GM12878 (cell line): ENCODE results near the gene ADSL. TPM values are rescaled to one million over a fixed set of nuclear protein-coding genes. Genes with fewer than 3 reads are reported as not detected.

Experiments
- ATAC-seq: fragments of 200-7000 bp; cut with Tn5 transposase; 3 replicates; pipeline ENCODE4 v1.9.1; 2020; ENCODE audit warnings: mild to moderate bottlenecking, moderate library complexity
- BruUV-seq: library from RNA; stranded (reverse); fragments of 400-500 nt; replicated peaks from 2 replicates; lab custom pipeline; 2021; lab: Mats Ljungman, UMichigan
- CTCF ChIA-PET: fragments of 300-600 bp; sonication (Branson Sonifier 250); formaldehyde crosslinking; extraction: SDS; loops from one replicate; lab custom pipeline; 2021; ENCODE audit warnings: inconsistent platforms; lab: Yijun Ruan, JAX
- POLR2A ChIA-PET: fragments of 350-600 bp; formaldehyde crosslinking; extraction: SDS; loops from one replicate; lab custom pipeline; 2021; ENCODE audit warnings: inconsistent platforms; lab: Charles Lee
- RAD21 ChIA-PET: fragments of 300-600 bp; sonication (Branson Sonifier 250); formaldehyde crosslinking; loops from one replicate; lab custom pipeline; 2023; ENCODE audit warnings: antibody characterized with exemption; ENCODE audit not compliant: unreplicated experiment; lab: Charles Lee
- SMC1A ChIA-PET: fragments of 300-600 bp; sonication (Branson Sonifier 250); formaldehyde crosslinking; loops from one replicate; lab custom pipeline; 2023; ENCODE audit not compliant: unreplicated experiment, uncharacterized antibody; lab: Charles Lee
- DNase-seq: peaks from one replicate; pipeline ENCODE4 v3.0.0-alpha.2; 2011; ENCODE audit warnings: low read depth, low spot score
- FAIRE-seq: peaks from 3 replicates; lab custom pipeline; 2011; peaks lifted over from hg19 to GRCh38; lab: Jason Lieb, UNC
- H2AFZ ChIP-seq: 2 replicates; pipeline ENCODE4 v1.6.0; 2011; ENCODE audit warnings: low read depth, low read length, control low read depth; ENCODE audit not compliant: control insufficient read depth
- H3K27ac ChIP-seq: 2 replicates; pipeline ENCODE4 v1.5.1; 2011; ENCODE audit warnings: control low read depth; ENCODE audit not compliant: control insufficient read depth, insufficient read depth
- H3K27me3 ChIP-seq, 2 experiments: replicated peaks in 1 of 2; 2 replicates each; pipeline versions ENCODE4 v1.6.0 to v1.6.1; 2011; ENCODE audit warnings: low read length in 1 of 2; ENCODE audit not compliant: control insufficient read depth in 2 of 2, insufficient read depth in 2 of 2
- H3K36me3 ChIP-seq, 2 experiments: 2 replicates each; pipeline ENCODE4 v1.5.1; 2011; ENCODE audit warnings: low read length in 1 of 2; ENCODE audit not compliant: control insufficient read depth in 2 of 2, insufficient read depth in 2 of 2
- H3K4me1 ChIP-seq: 2 replicates; pipeline ENCODE4 v1.6.1; 2011; ENCODE audit warnings: mild to moderate bottlenecking, low read length, moderate library complexity, mixed read lengths; ENCODE audit not compliant: control insufficient read depth, insufficient read depth
- H3K4me2 ChIP-seq: 2 replicates; pipeline ENCODE4 v1.6.0; 2011; ENCODE audit warnings: control low read depth; ENCODE audit not compliant: control insufficient read depth, insufficient read depth
- H3K4me3 ChIP-seq: fragments of 200-600 bp; sonication (generic); 2 replicates; pipeline ENCODE4 v1.5.1; 2016
- H3K79me2 ChIP-seq: 2 replicates; pipeline ENCODE4 v1.6.0; 2011; ENCODE audit warnings: low read length; ENCODE audit not compliant: control insufficient read depth, insufficient read depth
- H3K9ac ChIP-seq: 2 replicates; pipeline ENCODE4 v1.8.0; 2011; ENCODE audit warnings: low read length, control low read depth, mixed read lengths; ENCODE audit not compliant: control insufficient read depth, insufficient read depth
- H3K9me3 ChIP-seq: replicated peaks from 3 replicates; pipeline ENCODE4 v1.5.1; 2011; ENCODE audit warnings: mild to moderate bottlenecking, low read length; ENCODE audit not compliant: control insufficient read depth, insufficient read depth
- H4K20me1 ChIP-seq: 2 replicates; pipeline ENCODE4 v1.6.0; 2011; ENCODE audit not compliant: control insufficient read depth, insufficient read depth
- IKZF2 ChIP-seq, 2 experiments: fragments of 450-650 bp; IDR thresholded peaks; 2 replicates each; pipeline ENCODE4 v1.6.1; 2017; ENCODE audit warnings: mild to moderate bottlenecking in 2 of 2, moderate library complexity in 2 of 2
- NR2C1 ChIP-seq: fragments of 450-650 bp; IDR thresholded peaks from 2 replicates; pipeline ENCODE4 v1.6.1; 2017; ENCODE audit warnings: antibody characterized with exemption, mild to moderate bottlenecking, moderate library complexity
- POLR2A ChIP-seq: IDR thresholded peaks from 2 replicates; pipeline ENCODE4 v1.6.1; 2011; ENCODE audit warnings: low read depth, mild to moderate bottlenecking, low read length
- SREBF1 ChIP-seq: IDR thresholded peaks from 2 replicates; pipeline ENCODE4 v1.6.1; 2012; ENCODE audit warnings: mild to moderate bottlenecking, low read length
- ZBED1 ChIP-seq: IDR thresholded peaks from 2 replicates; pipeline ENCODE4 v1.6.1; 2016; ENCODE audit warnings: borderline replicate concordance
- ZNF687 ChIP-seq: fragments of 450-650 bp; IDR thresholded peaks from 2 replicates; pipeline ENCODE4 v1.6.1; 2017; ENCODE audit warnings: mild to moderate bottlenecking, moderate library complexity
- WGBS: methylation state at CpG from one replicate; pipeline ENCODE4 v1.1.6; 2016; ENCODE audit warnings: low lambda C conversion rate; ENCODE audit not compliant: insufficient replicate concordance, insufficient coverage; ENCODE audit errors: missing lambda C conversion rate; 5-methylcytosine and 5-hydroxymethylcytosine counted together
- in situ Hi-C: fragments of 300-500 bp; cut with MboI; formaldehyde crosslinking; loops from 9 replicates; pipeline ENCODE4 v1.14.3; 2018; ENCODE audit warnings: mixed read lengths
- intact Hi-C: fragments of 100-400 bp; cut with micrococcal nuclease; formaldehyde crosslinking; loops from one replicate; pipeline ENCODE4 v1.14.2; 2022; ENCODE audit not compliant: unreplicated experiment
- polyA plus RNA-seq, 11 experiments: library from polyadenylated mRNA; depleted of rRNA in 4 of 11; unstranded in 6 of 11; stranded (reverse) in 5 of 11; fragments of >200 nt; fragmentation: Nextera tagmentation in 4 of 11; fragmentation: Illumina TruSeq in 1 of 11; extraction: Ambion mirVana in 4 of 11; extraction: Trizol in 1 of 11; gene quantifications; 1 replicate in 1 of 11; 2 replicates in 10 of 11; pipeline versions ENCODE4 v1.2.1 to v1.2.3, GENCODE V29; 2011 to 2016; ENCODE audit warnings: inconsistent platforms in 2 of 11, missing spikeins in 2 of 11, low read depth in 1 of 11
- total RNA-seq, 4 experiments: library from RNA; depleted of rRNA in 3 of 4; stranded (reverse); fragments of >200 nt in 3 of 4; fragmentation: Illumina TruSeq in 1 of 4; extraction: Trizol in 1 of 4; gene quantifications; 2 replicates each; pipeline versions ENCODE4 v1.2.1 to v1.2.3, GENCODE V29; 2013 to 2021
- TF ChIP-seq, protein P1 (sequence below): IDR thresholded peaks from 2 replicates; pipeline ENCODE4 v1.6.1; 2012; ENCODE audit warnings: mild to moderate bottlenecking, low read depth, low read length

ADSL gene
- total and polyA plus RNA-seq, 10 of the 15 experiments (the other 5 are each of a cell fraction or from before 2014, with no cell fraction given) = 126 to 313 (median 143) TPM

GRCh38 chr22:40322021-40322420, 24.3 kb upstream of the ADSL start:
- 84% methylated on average over 5 of the region's 5 CpGs for WGBS
- no peaks in the 10 kb centered on the region for H3K27me3 ChIP-seq
- CTCF ChIA-PET = no interaction called here
- FAIRE-seq (no peak), ATAC-seq (no peak), DNase-seq (no peak)
- TF ChIP-seq, protein P1, sequence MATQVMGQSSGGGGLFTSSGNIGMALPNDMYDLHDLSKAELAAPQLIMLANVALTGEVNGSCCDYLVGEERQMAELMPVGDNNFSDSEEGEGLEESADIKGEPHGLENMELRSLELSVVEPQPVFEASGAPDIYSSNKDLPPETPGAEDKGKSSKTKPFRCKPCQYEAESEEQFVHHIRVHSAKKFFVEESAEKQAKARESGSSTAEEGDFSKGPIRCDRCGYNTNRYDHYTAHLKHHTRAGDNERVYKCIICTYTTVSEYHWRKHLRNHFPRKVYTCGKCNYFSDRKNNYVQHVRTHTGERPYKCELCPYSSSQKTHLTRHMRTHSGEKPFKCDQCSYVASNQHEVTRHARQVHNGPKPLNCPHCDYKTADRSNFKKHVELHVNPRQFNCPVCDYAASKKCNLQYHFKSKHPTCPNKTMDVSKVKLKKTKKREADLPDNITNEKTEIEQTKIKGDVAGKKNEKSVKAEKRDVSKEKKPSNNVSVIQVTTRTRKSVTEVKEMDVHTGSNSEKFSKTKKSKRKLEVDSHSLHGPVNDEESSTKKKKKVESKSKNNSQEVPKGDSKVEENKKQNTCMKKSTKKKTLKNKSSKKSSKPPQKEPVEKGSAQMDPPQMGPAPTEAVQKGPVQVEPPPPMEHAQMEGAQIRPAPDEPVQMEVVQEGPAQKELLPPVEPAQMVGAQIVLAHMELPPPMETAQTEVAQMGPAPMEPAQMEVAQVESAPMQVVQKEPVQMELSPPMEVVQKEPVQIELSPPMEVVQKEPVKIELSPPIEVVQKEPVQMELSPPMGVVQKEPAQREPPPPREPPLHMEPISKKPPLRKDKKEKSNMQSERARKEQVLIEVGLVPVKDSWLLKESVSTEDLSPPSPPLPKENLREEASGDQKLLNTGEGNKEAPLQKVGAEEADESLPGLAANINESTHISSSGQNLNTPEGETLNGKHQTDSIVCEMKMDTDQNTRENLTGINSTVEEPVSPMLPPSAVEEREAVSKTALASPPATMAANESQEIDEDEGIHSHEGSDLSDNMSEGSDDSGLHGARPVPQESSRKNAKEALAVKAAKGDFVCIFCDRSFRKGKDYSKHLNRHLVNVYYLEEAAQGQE = no peak
- TF ChIP-seq POLR2A = 0 out of 2 replicates have a peak, but pooled peaks have one; percentile 27
- H3K27ac ChIP-seq = no peak overlapping the region
- no peak overlapping the region for H2AFZ ChIP-seq
- BruUV-seq = no TSS peak
- no peak overlapping the region for H3K4me3 ChIP-seq
- SMC1A ChIA-PET = no interaction called here
- in situ Hi-C loops = no loop called here
- POLR2A ChIA-PET = interaction anchor here (0.6 kb wide), 1 partner anchor 121 kb away, joined by 3 read pairs; no protein-coding TSS in a partner anchor
- H3K36me3 ChIP-seq = peaks cover 6 to 9% of the 10 kb centered on the region in 2 experiments
- H3K4me1 ChIP-seq = no peaks in the 10 kb centered on the region
- RAD21 ChIA-PET = interaction anchor here (1.5 kb wide), 1 partner anchor 26 kb away, joined by 4 read pairs; no protein-coding TSS in a partner anchor
- H3K79me2 ChIP-seq = no peaks in the 10 kb centered on the region
- no peak overlapping the region for H3K9ac ChIP-seq
- H4K20me1 ChIP-seq = no peaks in the 10 kb centered on the region
- intact Hi-C loops = no loop called here
- no peaks in the 10 kb centered on the region for H3K9me3 ChIP-seq
- no peak overlapping the region for H3K4me2 ChIP-seq

DNA sequence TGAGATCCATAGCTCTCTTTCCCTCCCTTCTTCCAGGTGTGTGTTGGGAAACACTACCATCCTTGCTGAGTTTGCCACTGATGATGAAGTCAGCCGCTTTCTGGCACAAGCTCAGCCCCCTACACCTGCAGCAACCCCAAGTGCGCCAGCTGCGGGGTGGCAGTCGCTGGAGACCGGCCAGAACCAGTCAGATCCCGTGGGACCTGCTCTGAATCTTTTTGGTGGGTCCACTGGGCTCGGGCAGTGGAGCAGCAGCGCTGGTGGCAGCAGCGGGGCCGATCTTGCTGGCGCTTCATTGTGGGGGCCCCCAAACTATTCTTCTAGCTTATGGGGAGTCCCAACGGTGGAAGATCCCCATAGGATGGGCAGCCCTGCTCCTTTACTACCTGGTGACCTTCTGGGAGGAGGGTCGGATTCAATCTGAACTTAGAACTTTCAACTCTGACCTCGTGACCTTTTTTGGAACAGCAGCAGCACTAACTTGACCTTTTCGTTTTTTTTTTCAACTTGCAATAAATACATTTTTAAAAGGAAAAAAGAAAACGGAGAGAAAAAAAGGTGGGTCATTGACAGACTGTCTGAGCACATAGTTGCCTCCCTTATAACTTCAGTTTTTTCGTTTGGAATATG, 23.4 kb upstream of the ADSL start:
- intact Hi-C loops = no loop called here
- CTCF ChIA-PET = no interaction called here
- H3K9ac ChIP-seq = no peak overlapping the region
- no peaks in the 10 kb centered on the region for H3K27me3 ChIP-seq
- no peak overlapping the region for H2AFZ ChIP-seq
- TF ChIP-seq ZBED1 (no peak), NR2C1 (0 out of 2 replicates have a peak, but pooled peaks have one; percentile 36), IKZF2 (IDR thresholded peaks at IDR 0.05) (no peak), ZNF687 (no peak), SREBF1 (no peak)
- POLR2A ChIA-PET = no interaction called here
- ATAC-seq (no peak), DNase-seq (no peak), FAIRE-seq (no peak)
- in situ Hi-C loops = no loop called here
- H3K9me3 ChIP-seq = no peaks in the 10 kb centered on the region
- H4K20me1 ChIP-seq = no peaks in the 10 kb centered on the region
- H3K4me3 ChIP-seq = no peak overlapping the region
- RAD21 ChIA-PET = no interaction called here
- no peak overlapping the region for H3K27ac ChIP-seq
- no TSS peak for BruUV-seq
- SMC1A ChIA-PET = no interaction called here
- no peak overlapping the region for H3K4me2 ChIP-seq
- no peaks in the 10 kb centered on the region for H3K4me1 ChIP-seq
- WGBS = 88% methylated on average over 17 of the region's 17 CpGs
- no peaks in the 10 kb centered on the region for H3K79me2 ChIP-seq
- peaks cover 6 to 9% of the 10 kb centered on the region in 2 experiments for H3K36me3 ChIP-seq
